Measurements from ENCODE around the gene RHOF. TPM values are rescaled to one million over a fixed set of nuclear protein-coding genes. Genes with fewer than 3 reads are reported as not detected.

The RHOF gene
- total and polyA plus RNA-seq, 2 of the 8 experiments (the other 6 are each of a cell fraction or from before 2014, with no cell fraction given), result 23.8 to 31.9 TPM

DNA sequence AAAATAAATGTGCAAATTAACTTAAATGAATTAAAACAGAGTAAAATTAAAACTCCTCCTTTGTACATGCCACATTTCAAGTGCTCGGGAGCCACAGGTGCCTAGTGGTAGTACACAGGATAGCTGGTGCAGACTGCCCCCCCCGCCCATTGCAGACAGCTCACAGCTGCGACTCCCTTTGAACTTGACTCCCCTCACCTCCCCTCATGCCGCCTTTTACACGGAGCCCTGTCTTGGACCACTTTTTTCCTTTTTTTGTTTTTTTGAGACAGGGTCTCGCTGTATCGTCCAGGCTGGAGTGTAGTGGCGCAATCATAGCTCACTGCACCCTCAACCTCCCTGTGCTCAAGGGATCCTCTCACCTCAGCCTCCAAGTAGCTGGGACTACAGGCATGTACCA, 21.8 kb upstream of the RHOF start:
- POLR2A ChIA-PET (ENCODE audit: partially characterized antibody), result interaction anchor here (1.2 to 2.4 kb wide), 8 partner anchors 9 to 83 kb away, joined by 3 to 12 read pairs (median 8); no protein-coding TSS in a partner anchor
- Histone ChIP-seq H2BK120ac (replicated peaks; ENCODE audit: low read depth, low read length) (no peak overlapping the region), H4K8ac (ENCODE audit: extremely low read depth, insufficient read depth, low read length) (no peak overlapping the region; the same call in 1 of the 2 replicates), H3K4me3 (ENCODE audit: extremely low read depth in 1 of 4, insufficient read depth in 2 of 4, low read depth in 3 of 4, low read length in 4 of 4) (no peak overlapping the region), H2BK20ac (ENCODE audit: low read length) (no peak overlapping the region), H3K79me1 (ENCODE audit: low read depth, low read length) (peaks cover 10% of the 10 kb centered on the region), H4K91ac (replicated peaks; ENCODE audit: insufficient read length, low read length) (no peak overlapping the region), H3K23me2 (ENCODE audit: low read depth, low read length) (peaks cover 9% of the 10 kb centered on the region), H3K27ac (ENCODE audit: low read depth, low read length) (no peak overlapping the region), H2AFZ (ENCODE audit: low read length) (no peak overlapping the region), H3K36me3 (ENCODE audit: control insufficient read depth in 2 of 4, insufficient read depth in 4 of 4, low read length in 3 of 4) (peaks cover 8 to 39% (median 26%) of the 10 kb centered on the region in 4 experiments), H3K27me3 (replicated peaks in 1 of 4; ENCODE audit: control insufficient read depth in 3 of 4, extremely low read depth in 1 of 4, insufficient read depth in 3 of 4, low read length in 3 of 4) (no peaks in the 10 kb centered on the region), H3K18ac (ENCODE audit: extremely low read depth, low read length) (no peak overlapping the region), H3K4me2 (ENCODE audit: insufficient read depth in 1 of 2, low read depth in 2 of 2, low read length in 2 of 2) (no peak overlapping the region), H3K4me1 (replicated peaks in 1 of 4; ENCODE audit: control insufficient read depth in 3 of 4, insufficient read depth in 4 of 4, low read length in 3 of 4) (peaks cover 4 to 23% (median 14%) of the 10 kb centered on the region in 4 experiments), H4K20me1 (replicated peaks in 1 of 2; ENCODE audit: control insufficient read depth in 1 of 2, insufficient read depth in 2 of 2, low read length in 2 of 2) (peaks cover 0 to 16% of the 10 kb centered on the region in 2 experiments), H3K9ac (replicated peaks in 1 of 4; ENCODE audit: extremely low read depth in 1 of 4, low read depth in 3 of 4, low read length in 3 of 4) (no peak overlapping the region), H3K9me3 (ENCODE audit: insufficient read depth in 2 of 2, low read depth in 1 of 2, low read length in 1 of 2) (no peaks in the 10 kb centered on the region), H3K56ac (replicated peaks; ENCODE audit: insufficient read length, low read depth, low read length) (no peak overlapping the region), H3K14ac (ENCODE audit: insufficient read length) (no peak overlapping the region), H2BK12ac (ENCODE audit: low read depth, low read length) (no peak overlapping the region), H2AK5ac (ENCODE audit: low read depth, low read length) (no peak overlapping the region), H4K5ac (ENCODE audit: insufficient read length, low read depth, low read length) (no peak overlapping the region), H3K79me2 (ENCODE audit: control insufficient read depth in 1 of 2, insufficient read depth in 2 of 2, low read length in 2 of 2) (peaks cover 0 to 27% of the 10 kb centered on the region in 2 experiments; a peak in 2 of 4 replicates), H3K23ac (ENCODE audit: insufficient read length) (no peak overlapping the region), H3K4ac (replicated peaks; ENCODE audit: insufficient read length, low read depth, low read length) (no peak overlapping the region), H2BK15ac (ENCODE audit: low read length) (no peak overlapping the region), H2BK5ac (ENCODE audit: low read depth, low read length) (no peak overlapping the region)
- DNase-seq (ENCODE audit: low read depth in 1 of 2, low spot score in 2 of 2) (no peak), FAIRE-seq (no peak)
- WGBS, 2 experiments (ENCODE audit: extremely low coverage in 1 of 2, insufficient coverage in 1 of 2, insufficient read length in 1 of 2, insufficient replicate concordance in 2 of 2, low coverage in 1 of 2, low lambda C conversion rate in 2 of 2, missing lambda C conversion rate in 1 of 2), result 89% methylated on average over 8 of the region's 8 CpGs; no CpG with 5 or more reads in 1 of the 2 experiments
- CTCF ChIA-PET (ENCODE audit: partially characterized antibody), result interaction anchor here (0.6 to 14.5 kb wide), 6 partner anchors 9 to 337 kb away, joined by 3 to 163 read pairs (median 5); partner anchors contain the start of gene RHOF
- TF ChIP-seq EGR1 (IDR thresholded peaks at IDR 0.05; ENCODE audit: borderline replicate concordance, low read depth, low read length) (no peak), RNF2 (IDR thresholded peaks at IDR 0.05; ENCODE audit: borderline replicate concordance, low read depth, low read length, missing control alignments, poor library complexity, severe bottlenecking) (no peak)
